CD14-positive monocyte (primary cell): ENCODE measurements around the gene STARD4. TPM values are rescaled to one million over a fixed set of nuclear protein-coding genes. Genes with fewer than 3 reads are reported as not detected.

Experiments used
- DNase-seq, 3 donors: peaks; one replicate each; pipeline ENCODE4 v3.0.0-alpha.2; 2011 to 2022
- H2AFZ ChIP-seq: 2 replicates; pipeline ENCODE4 v1.6.0; 2012; ENCODE audit warnings: mild to moderate bottlenecking, low read depth, low read length, inconsistent platforms; ENCODE audit not compliant: insufficient read depth, poor library complexity, severe bottlenecking
- H3K27ac ChIP-seq, 2 donors: 1 replicate in 1 of 2; 2 replicates in 1 of 2; pipeline ENCODE4 v1.5.1; 2012 to 2013; ENCODE audit warnings: low read length in 2 of 2, control low read depth in 1 of 2, inconsistent platforms in 1 of 2, low read depth in 1 of 2, mild to moderate bottlenecking in 1 of 2
- H3K27me3 ChIP-seq, 2 donors: one replicate each; pipeline versions ENCODE4 v1.6.0 to v1.6.1; 2011 to 2013; ENCODE audit warnings: low read length in 2 of 2; ENCODE audit not compliant: control insufficient read depth in 2 of 2, insufficient read depth in 2 of 2
- H3K36me3 ChIP-seq, 2 donors: replicated peaks in 1 of 2; 1 replicate in 1 of 2; 2 replicates in 1 of 2; pipeline versions ENCODE4 v1.5.1 to v1.6.1; 2012 to 2013; ENCODE audit warnings: low read length in 2 of 2, control low read depth in 1 of 2, inconsistent platforms in 1 of 2, mild to moderate bottlenecking in 1 of 2; ENCODE audit not compliant: insufficient read depth in 2 of 2, control insufficient read depth in 1 of 2
- H3K4me1 ChIP-seq, 2 donors: 1 replicate in 1 of 2; 2 replicates in 1 of 2; pipeline versions ENCODE4 v1.5.1 to v1.6.1; 2012 to 2013; ENCODE audit warnings: low read length in 2 of 2, control low read depth in 1 of 2, inconsistent platforms in 1 of 2, mild to moderate bottlenecking in 1 of 2, moderate library complexity in 1 of 2; ENCODE audit not compliant: insufficient read depth in 2 of 2, control insufficient read depth in 1 of 2
- H3K4me2 ChIP-seq: replicated peaks from 2 replicates; pipeline ENCODE3; 2012; ENCODE audit warnings: low read length, moderate library complexity, mild to moderate bottlenecking; ENCODE audit not compliant: poor library complexity, severe bottlenecking; ENCODE audit errors: extremely low read depth
- H3K4me3 ChIP-seq, 3 experiments: fragments of 200-600 bp in 1 of 3; sonication (generic) in 1 of 3; replicated peaks in 1 of 3; 1 replicate in 2 of 3; 2 replicates in 1 of 3; pipeline ENCODE4 v1.5.1; 2011 to 2013; ENCODE audit warnings: low read length in 3 of 3, mild to moderate bottlenecking in 3 of 3, control low read depth in 2 of 3, low read depth in 2 of 3, inconsistent platforms in 1 of 3, moderate library complexity in 1 of 3
- H3K79me2 ChIP-seq: 2 replicates; pipeline ENCODE4 v1.6.0; 2012; ENCODE audit warnings: mild to moderate bottlenecking, control low read depth, inconsistent platforms, low read length, moderate library complexity; ENCODE audit not compliant: insufficient read depth
- H3K9ac ChIP-seq: 2 replicates; pipeline ENCODE4 v1.6.0; 2017; ENCODE audit warnings: low read length, mild to moderate bottlenecking; ENCODE audit not compliant: insufficient read depth, poor library complexity, severe bottlenecking
- H3K9me3 ChIP-seq, 2 donors: replicated peaks in 1 of 2; 1 replicate in 1 of 2; 2 replicates in 1 of 2; pipeline versions ENCODE4 v1.5.1 to v1.6.1; 2012 to 2013; ENCODE audit warnings: low read length in 2 of 2, control low read depth in 1 of 2; ENCODE audit not compliant: control insufficient read depth in 1 of 2, insufficient read depth in 1 of 2
- H4K20me1 ChIP-seq: 2 replicates; pipeline ENCODE4 v1.6.0; 2012; ENCODE audit warnings: mild to moderate bottlenecking, low read length, control low read depth, moderate library complexity; ENCODE audit not compliant: insufficient read depth
- H3K27ac Mint-ChIP-seq, 7 donors: one replicate each; pipeline ENCODE4 v1.8.0; 2020; ENCODE audit warnings: mild to moderate bottlenecking in 7 of 7, mixed read lengths in 7 of 7, moderate library complexity in 6 of 7, inconsistent platforms in 2 of 7
- H3K27me3 Mint-ChIP-seq, 3 donors: one replicate each; pipeline ENCODE4 v1.8.0; 2021 to 2022; ENCODE audit warnings: low read depth in 3 of 3, mild to moderate bottlenecking in 3 of 3, mixed read lengths in 3 of 3, moderate library complexity in 3 of 3, inconsistent platforms in 1 of 3
- H3K36me3 Mint-ChIP-seq, 2 donors: one replicate each; pipeline ENCODE4 v1.8.0; 2020; ENCODE audit warnings: mixed read lengths in 2 of 2, inconsistent platforms in 1 of 2, mild to moderate bottlenecking in 1 of 2
- H3K4me1 Mint-ChIP-seq: one replicate; pipeline ENCODE4 v1.8.0; 2020; ENCODE audit warnings: mild to moderate bottlenecking, mixed read lengths
- H3K4me3 Mint-ChIP-seq, 2 donors: one replicate each; pipeline ENCODE4 v1.8.0; 2020; ENCODE audit warnings: mild to moderate bottlenecking in 2 of 2, mixed read lengths in 2 of 2, moderate library complexity in 1 of 2
- H3K9me3 Mint-ChIP-seq, 7 donors: one replicate each; pipeline ENCODE4 v1.8.0; 2020 to 2022; ENCODE audit warnings: mixed read lengths in 7 of 7, mild to moderate bottlenecking in 6 of 7, moderate library complexity in 6 of 7, inconsistent platforms in 2 of 7
- CTCF ChIP-seq: fragments of 200-600 bp; IDR thresholded peaks from one replicate; pipeline ENCODE4 v1.8.0; 2022; ENCODE audit warnings: antibody characterized with exemption, mild to moderate bottlenecking
- WGBS: methylation state at CpG from one replicate; pipeline ENCODE4 v1.1.5; 2013; ENCODE audit warnings: missing lambda C conversion rate; ENCODE audit not compliant: insufficient coverage; 5-methylcytosine and 5-hydroxymethylcytosine counted together
- intact Hi-C, 2 donors: fragments of 100-400 bp; cut with micrococcal nuclease; formaldehyde crosslinking; loops; one replicate each; pipeline versions ENCODE4 v1.15.0 to v1.15.1; 2023
- polyA plus RNA-seq, 3 donors: library from polyadenylated mRNA; depleted of rRNA in 1 of 3; unstranded in 2 of 3; stranded (reverse) in 1 of 3; fragments of 300-500 nt in 2 of 3; fragments of >200 nt in 1 of 3; fragmentation: Illumina TruSeq in 2 of 3; gene quantifications; 1 replicate in 2 of 3; 2 replicates in 1 of 3; pipeline ENCODE4 v1.2.3, GENCODE V29; 2012 to 2021

The STARD4 gene
- polyA plus RNA-seq, 3 donors = 6.4 to 7.7 (median 6.7) TPM

GRCh38 chr5:111502956-111503355, 9.4 kb downstream of the STARD4 start:
- TF ChIP-seq CTCF = no peak
- Mint-ChIP-seq H3K4me3 (no peak overlapping the region), H3K27ac (no peak overlapping the region), H3K4me1 (peaks cover 9% of the 10 kb centered on the region), H3K36me3 (peaks cover 32 to 47% of the 10 kb centered on the region in 2 donors), H3K9me3 (no peaks in the 10 kb centered on the region), H3K27me3 (no peaks in the 10 kb centered on the region)
- H3K4me3 ChIP-seq = no peak overlapping the region
- H3K79me2 ChIP-seq = no peaks in the 10 kb centered on the region
- H3K9ac ChIP-seq = no peak overlapping the region
- no peak for DNase-seq
- H2AFZ ChIP-seq = no peak overlapping the region
- H3K4me1 ChIP-seq = no peaks in the 10 kb centered on the region
- intact Hi-C loops = no loop called here
- H3K27ac ChIP-seq = no peak overlapping the region
- peaks cover 25 to 31% of the 10 kb centered on the region in 2 donors for H3K36me3 ChIP-seq
- no peak overlapping the region for H3K4me2 ChIP-seq
- no peaks in the 10 kb centered on the region for H3K27me3 ChIP-seq
- no peaks in the 10 kb centered on the region for H4K20me1 ChIP-seq
- H3K9me3 ChIP-seq = no peaks in the 10 kb centered on the region

DNA sequence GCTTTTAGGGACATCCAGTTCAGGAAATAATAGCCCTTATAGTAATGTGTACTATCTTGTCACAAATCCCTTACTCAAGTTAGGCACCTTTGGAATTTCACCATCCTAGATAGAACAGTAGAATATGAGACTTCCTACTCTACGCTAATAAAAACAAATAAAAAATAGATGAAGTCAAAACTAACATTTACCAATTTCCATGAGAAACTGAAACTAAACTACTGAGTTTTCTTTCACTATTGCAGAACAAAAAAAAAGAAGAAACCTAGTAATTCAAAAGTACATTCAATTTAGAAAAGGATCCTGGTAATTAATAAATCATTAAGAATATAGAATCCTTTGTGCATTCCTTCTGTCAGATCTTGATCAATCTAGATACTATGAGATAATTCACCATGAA, 14.0 kb downstream of the STARD4 start:
- no peak overlapping the region for H3K27ac ChIP-seq

More for the DNA sequence above, 14.0 kb downstream of the STARD4 start:
- Histone ChIP-seq H3K27me3 (no peaks in the 10 kb centered on the region), H3K9me3 (no peaks in the 10 kb centered on the region), H3K4me3 (no peak overlapping the region), H3K79me2 (no peaks in the 10 kb centered on the region), H4K20me1 (no peaks in the 10 kb centered on the region), H3K4me2 (no peak overlapping the region), H3K4me1 (no peaks in the 10 kb centered on the region), H3K36me3 (peaks cover 19 to 23% of the 10 kb centered on the region in 2 donors), H3K9ac (no peak overlapping the region), H2AFZ (no peak overlapping the region)
- peak overlapping the region in 3 of 7 donors; percentile 3 to 84 (median 48) for H3K27ac Mint-ChIP-seq
- H3K36me3 Mint-ChIP-seq = peaks cover 28 to 38% of the 10 kb centered on the region in 2 donors
- no CpG with 5 or more reads among the region's 1 CpG for WGBS
- intact Hi-C loops = no loop called here
- H3K9me3 Mint-ChIP-seq = no peaks in the 10 kb centered on the region
- H3K4me3 Mint-ChIP-seq = no peak overlapping the region
- no peaks in the 10 kb centered on the region for H3K27me3 Mint-ChIP-seq
- DNase-seq = no peak
- TF ChIP-seq CTCF = no peak
- H3K4me1 Mint-ChIP-seq = peaks cover 9% of the 10 kb centered on the region
